AG09309 (cell line): ENCODE measurements around the gene UBN1.

Experiments used
- DNase-seq: peaks from one replicate; pipeline ENCODE4 v3.0.0-alpha.2; 2010; ENCODE audit warnings: low read depth
- H3K4me3 ChIP-seq: 2 replicates; pipeline ENCODE4 v1.5.1; 2011; ENCODE audit warnings: mild to moderate bottlenecking, low read depth, low read length, moderate library complexity; ENCODE audit not compliant: control insufficient read depth
- CTCF ChIP-seq: IDR thresholded peaks from 2 replicates; pipeline ENCODE4 v1.5.1; 2011; ENCODE audit warnings: mild to moderate bottlenecking, low read depth, low read length, inconsistent platforms; ENCODE audit not compliant: insufficient read depth, control insufficient read depth; ENCODE audit errors: missing control alignments

The UBN1 gene

DNA sequence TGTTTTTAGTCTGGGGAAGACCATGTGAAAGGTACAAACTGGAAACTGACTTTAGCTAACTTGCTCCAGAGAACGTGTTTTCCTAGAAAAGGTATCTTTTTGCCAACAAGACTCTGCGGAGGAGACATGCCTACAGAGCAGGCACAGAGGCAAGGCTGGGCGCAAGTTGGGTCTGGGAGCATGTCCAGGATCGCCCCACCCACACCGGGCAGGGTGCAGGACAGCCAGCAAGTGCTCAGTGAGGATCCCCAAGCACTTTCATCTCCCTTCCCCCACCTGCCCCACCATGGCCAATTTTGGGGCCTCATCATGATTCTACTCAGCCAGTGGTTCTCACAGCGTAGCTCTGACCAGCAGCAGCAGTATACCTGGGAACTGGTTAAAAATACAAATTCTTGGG lies 26.6 kb upstream of the UBN1 start:
- no peak overlapping the region for H3K4me3 ChIP-seq
- no peak for DNase-seq
- TF ChIP-seq CTCF: no peak

DNA sequence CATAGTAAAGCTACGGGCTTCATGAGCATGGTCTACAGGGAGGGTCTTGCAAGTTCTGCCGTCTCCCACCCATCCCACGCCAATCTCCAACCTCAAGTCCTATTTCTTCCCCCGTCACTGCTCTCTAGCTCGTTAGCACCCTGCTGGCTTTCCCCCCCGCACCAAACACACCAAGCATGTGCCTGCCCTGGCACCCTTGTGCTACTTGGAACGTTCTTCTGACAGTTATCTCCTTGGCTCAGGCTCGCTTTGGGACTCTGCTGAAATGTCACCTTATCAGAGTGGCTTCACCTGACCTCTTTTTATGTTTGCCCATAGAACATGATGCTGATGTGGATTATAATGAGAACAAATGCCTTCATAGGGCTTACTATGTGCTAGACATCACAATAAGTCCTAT lies 22.1 kb upstream of the UBN1 start:
- no peak for TF ChIP-seq CTCF
- no peak for DNase-seq
- no peak overlapping the region for H3K4me3 ChIP-seq

GRCh38 chr16:4826526-4826925 lies 20.8 kb upstream of the UBN1 start:
- TF ChIP-seq CTCF: no peak
- DNase-seq: no peak
- no peak overlapping the region for H3K4me3 ChIP-seq

DNA sequence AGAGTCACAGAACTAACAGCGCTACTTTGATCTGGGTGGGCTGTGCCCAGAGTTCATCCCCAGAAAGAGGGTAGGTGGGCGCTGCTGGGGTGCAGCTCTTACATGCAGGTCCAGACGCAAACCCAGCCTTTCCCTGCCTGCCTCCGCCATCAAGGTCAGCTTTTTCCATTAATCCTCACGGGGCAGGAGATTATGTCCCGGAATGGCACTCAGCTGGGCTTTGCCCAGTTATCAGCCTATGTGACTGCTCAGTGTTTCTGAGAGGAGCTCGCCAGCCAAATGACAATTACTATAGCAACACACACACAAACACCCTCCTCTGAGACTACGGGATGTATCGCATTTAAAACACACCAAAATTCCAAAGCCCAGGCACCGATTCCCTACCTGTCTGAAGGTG lies 20.3 kb upstream of the UBN1 start:
- H3K4me3 ChIP-seq: no peak overlapping the region
- TF ChIP-seq CTCF: no peak
- no peak for DNase-seq

DNA sequence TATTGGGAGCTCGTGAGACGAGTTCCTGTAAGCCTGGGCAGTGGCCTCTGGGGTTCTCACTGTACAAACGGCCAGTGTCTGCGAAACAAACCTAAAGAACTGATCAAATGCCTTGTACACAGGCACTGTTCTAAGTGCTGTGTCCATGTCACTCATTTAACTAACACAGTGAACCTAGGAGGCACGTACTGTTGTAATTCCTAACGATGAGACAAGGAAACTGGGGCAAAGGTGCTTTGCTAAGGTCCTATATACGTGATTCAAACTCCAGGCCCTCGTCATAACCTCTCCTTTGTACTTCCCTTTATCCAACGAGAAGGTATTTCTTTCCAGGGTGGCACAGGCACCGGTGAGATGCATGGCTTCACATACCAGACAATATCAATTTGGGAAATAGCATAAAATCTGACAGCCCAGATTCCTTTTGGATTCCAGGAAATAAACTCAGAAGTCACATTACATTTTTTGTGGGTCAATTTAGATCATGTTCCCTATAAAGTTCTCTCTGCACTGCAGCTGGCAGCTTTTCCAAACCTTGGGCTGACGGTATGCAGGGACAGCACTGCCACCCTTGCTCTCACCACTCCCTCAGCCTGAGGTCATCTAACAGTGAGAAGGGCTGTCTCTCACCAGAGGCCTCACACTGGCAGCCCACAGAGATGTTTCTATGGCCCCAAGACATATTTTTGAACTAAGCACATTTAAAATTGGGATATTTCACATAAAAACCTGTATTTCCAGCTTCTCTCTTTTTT lies 18.5 kb upstream of the UBN1 start:
- H3K4me3 ChIP-seq: no peak overlapping the region
- TF ChIP-seq CTCF: no peak
- no peak for DNase-seq

- DNase-seq: no peak
- no peak for TF ChIP-seq CTCF
- H3K4me3 ChIP-seq: no peak overlapping the region
Measured at GRCh38 chr16:4830408-4830807, 16.9 kb upstream of the UBN1 start.
